ENCODE results near the gene CMPK1. TPM values are rescaled to one million over a fixed set of nuclear protein-coding genes. Genes with fewer than 3 reads are reported as not detected.

CMPK1 gene
- total and polyA plus RNA-seq, 10 of the 15 experiments (the other 5 are each of a cell fraction or from before 2014, with no cell fraction given) = 43.7 to 159 (median 85.6) TPM

DNA sequence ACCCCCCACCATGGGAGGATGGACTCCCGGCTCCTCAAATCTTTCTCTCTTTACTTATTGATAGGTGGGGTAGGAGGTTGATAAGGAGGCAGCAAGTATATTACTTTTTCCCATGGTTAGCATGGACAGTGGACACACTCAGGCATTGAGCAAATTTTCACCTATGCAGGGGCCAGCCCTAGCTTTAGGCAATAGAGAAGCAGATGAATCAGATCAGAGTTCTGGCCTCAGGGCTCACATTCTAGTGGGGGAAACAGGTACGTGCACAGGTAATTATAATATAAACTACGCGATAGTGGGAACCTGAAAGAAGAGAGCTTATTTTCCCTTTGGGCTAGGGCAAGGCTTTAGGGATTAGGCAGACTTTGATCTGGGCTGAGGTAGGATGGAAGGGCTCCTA is 69.0 kb downstream of the CMPK1 start:
- no peaks in the 10 kb centered on the region for H3K9me3 ChIP-seq (replicated peaks; ENCODE audit: control insufficient read depth, insufficient read depth, low read length)
- H3K79me2 ChIP-seq (ENCODE audit: control insufficient read depth, insufficient read depth, low read length) = no peaks in the 10 kb centered on the region
- H4K20me1 ChIP-seq (ENCODE audit: control insufficient read depth, insufficient read depth) = no peaks in the 10 kb centered on the region
- H3K36me3 ChIP-seq (ENCODE audit: control insufficient read depth in 2 of 2, insufficient read depth in 2 of 2, low read length in 1 of 2) = no peaks in the 10 kb centered on the region
- ChIA-PET CTCF (interaction anchor here (0.6 to 1.9 kb wide), 7 partner anchors 12 to 308 kb away, joined by 3 to 9 read pairs (median 4); no protein-coding TSS in a partner anchor), SMC1A (ENCODE audit: uncharacterized antibody, unreplicated experiment) (no interaction called here), POLR2A (interaction anchor here (0.6 kb wide), 1 partner anchor 13 kb away, joined by 6 read pairs; no protein-coding TSS in a partner anchor), RAD21 (ENCODE audit: unreplicated experiment) (no interaction called here)
- DNase-seq (ENCODE audit: low read depth, low spot score) (no peak), ATAC-seq (no peak), FAIRE-seq (no peak)
- no peak overlapping the region for H3K27ac ChIP-seq (ENCODE audit: control insufficient read depth, insufficient read depth)
- no peak overlapping the region for H3K4me3 ChIP-seq
- H3K4me2 ChIP-seq (ENCODE audit: control insufficient read depth, insufficient read depth) = no peak overlapping the region
- no peak overlapping the region for H2AFZ ChIP-seq (ENCODE audit: control insufficient read depth, low read depth, low read length)
- no TSS peak for BruUV-seq (replicated peaks)
- intact Hi-C loops (cut with micrococcal nuclease; ENCODE audit: unreplicated experiment) = no loop called here
- no peak overlapping the region for H3K9ac ChIP-seq (ENCODE audit: control insufficient read depth, insufficient read depth, low read length)
- in situ Hi-C loops (cut with MboI) = no loop called here
- TF ChIP-seq, protein P1, sequence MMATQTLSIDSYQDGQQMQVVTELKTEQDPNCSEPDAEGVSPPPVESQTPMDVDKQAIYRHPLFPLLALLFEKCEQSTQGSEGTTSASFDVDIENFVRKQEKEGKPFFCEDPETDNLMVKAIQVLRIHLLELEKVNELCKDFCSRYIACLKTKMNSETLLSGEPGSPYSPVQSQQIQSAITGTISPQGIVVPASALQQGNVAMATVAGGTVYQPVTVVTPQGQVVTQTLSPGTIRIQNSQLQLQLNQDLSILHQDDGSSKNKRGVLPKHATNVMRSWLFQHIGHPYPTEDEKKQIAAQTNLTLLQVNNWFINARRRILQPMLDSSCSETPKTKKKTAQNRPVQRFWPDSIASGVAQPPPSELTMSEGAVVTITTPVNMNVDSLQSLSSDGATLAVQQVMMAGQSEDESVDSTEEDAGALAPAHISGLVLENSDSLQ (IDR thresholded peaks at IDR 0.05) = no peak
- TF ChIP-seq, protein P2, sequence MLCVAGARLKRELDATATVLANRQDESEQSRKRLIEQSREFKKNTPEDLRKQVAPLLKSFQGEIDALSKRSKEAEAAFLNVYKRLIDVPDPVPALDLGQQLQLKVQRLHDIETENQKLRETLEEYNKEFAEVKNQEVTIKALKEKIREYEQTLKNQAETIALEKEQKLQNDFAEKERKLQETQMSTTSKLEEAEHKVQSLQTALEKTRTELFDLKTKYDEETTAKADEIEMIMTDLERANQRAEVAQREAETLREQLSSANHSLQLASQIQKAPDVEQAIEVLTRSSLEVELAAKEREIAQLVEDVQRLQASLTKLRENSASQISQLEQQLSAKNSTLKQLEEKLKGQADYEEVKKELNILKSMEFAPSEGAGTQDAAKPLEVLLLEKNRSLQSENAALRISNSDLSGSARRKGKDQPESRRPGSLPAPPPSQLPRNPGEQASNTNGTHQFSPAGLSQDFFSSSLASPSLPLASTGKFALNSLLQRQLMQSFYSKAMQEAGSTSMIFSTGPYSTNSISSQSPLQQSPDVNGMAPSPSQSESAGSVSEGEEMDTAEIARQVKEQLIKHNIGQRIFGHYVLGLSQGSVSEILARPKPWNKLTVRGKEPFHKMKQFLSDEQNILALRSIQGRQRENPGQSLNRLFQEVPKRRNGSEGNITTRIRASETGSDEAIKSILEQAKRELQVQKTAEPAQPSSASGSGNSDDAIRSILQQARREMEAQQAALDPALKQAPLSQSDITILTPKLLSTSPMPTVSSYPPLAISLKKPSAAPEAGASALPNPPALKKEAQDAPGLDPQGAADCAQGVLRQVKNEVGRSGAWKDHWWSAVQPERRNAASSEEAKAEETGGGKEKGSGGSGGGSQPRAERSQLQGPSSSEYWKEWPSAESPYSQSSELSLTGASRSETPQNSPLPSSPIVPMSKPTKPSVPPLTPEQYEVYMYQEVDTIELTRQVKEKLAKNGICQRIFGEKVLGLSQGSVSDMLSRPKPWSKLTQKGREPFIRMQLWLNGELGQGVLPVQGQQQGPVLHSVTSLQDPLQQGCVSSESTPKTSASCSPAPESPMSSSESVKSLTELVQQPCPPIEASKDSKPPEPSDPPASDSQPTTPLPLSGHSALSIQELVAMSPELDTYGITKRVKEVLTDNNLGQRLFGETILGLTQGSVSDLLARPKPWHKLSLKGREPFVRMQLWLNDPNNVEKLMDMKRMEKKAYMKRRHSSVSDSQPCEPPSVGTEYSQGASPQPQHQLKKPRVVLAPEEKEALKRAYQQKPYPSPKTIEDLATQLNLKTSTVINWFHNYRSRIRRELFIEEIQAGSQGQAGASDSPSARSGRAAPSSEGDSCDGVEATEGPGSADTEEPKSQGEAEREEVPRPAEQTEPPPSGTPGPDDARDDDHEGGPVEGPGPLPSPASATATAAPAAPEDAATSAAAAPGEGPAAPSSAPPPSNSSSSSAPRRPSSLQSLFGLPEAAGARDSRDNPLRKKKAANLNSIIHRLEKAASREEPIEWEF (IDR thresholded peaks at IDR 0.05; ENCODE audit: insufficient replicate concordance, low read depth, low read length) = no peak
- no peak for TF ChIP-seq MXI1 (IDR thresholded peaks at IDR 0.05; ENCODE audit: low read depth, low read length)
- no peak for TF ChIP-seq KAT2A (conservative IDR thresholded peaks at IDR 0.05; ENCODE audit: control insufficient read depth, low read depth, low read length)
- WGBS (ENCODE audit: insufficient coverage, insufficient replicate concordance, low lambda C conversion rate, missing lambda C conversion rate) = 73% methylated on average over 4 of the region's 4 CpGs
- no peaks in the 10 kb centered on the region for H3K4me1 ChIP-seq (ENCODE audit: control insufficient read depth, insufficient read depth, low read length)
- H3K27me3 ChIP-seq (replicated peaks in 1 of 2; ENCODE audit: control insufficient read depth in 2 of 2, insufficient read depth in 2 of 2, low read length in 1 of 2) = no peaks in the 10 kb centered on the region
